Anterior cingulate cortex (tissue), 58 donors: ENCODE data around the gene GRAMD1A.
"Not testable (repeated sequence)": the region's sequence is repeated elsewhere in the genome, so short reads cannot be mapped to it uniquely, and the experiment has no call there.

Experiments
- DNase-seq, 58 donors: peaks; one replicate each; lab custom pipeline; 2025; lab: John Stamatoyannopoulos, UW

The GRAMD1A gene

GRCh38 chr19:35000647-35001501, 751 bp downstream of the GRAMD1A start:
- peak in 8 of 58 donors; percentile 10 to 68 (median 22) for DNase-seq

- no peak for DNase-seq
These were observed 2.0 kb downstream of the GRAMD1A start for GRCh38 chr19:35002037-35002535.

- DNase-seq: no peak
These were observed 4.6 kb downstream of the GRAMD1A start for GRCh38 chr19:35004517-35005255.

- no peak for DNase-seq
These were observed 5.3 kb downstream of the GRAMD1A start for GRCh38 chr19:35005256-35005977.

GRCh38 chr19:35006007-35006341, 5.9 kb downstream of the GRAMD1A start:
- not testable (repeated sequence) for DNase-seq

- no peak for DNase-seq
These were observed 6.3 kb downstream of the GRAMD1A start for GRCh38 chr19:35006342-35006998.

GRCh38 chr19:35006999-35007365, 6.9 kb downstream of the GRAMD1A start:
- no peak for DNase-seq

- not testable (repeated sequence) for DNase-seq
These were observed 7.3 kb downstream of the GRAMD1A start for GRCh38 chr19:35007427-35007826.

GRCh38 chr19:35008891-35009341, 8.8 kb downstream of the GRAMD1A start:
- no peak for DNase-seq

GRCh38 chr19:35009424-35010415, 9.6 kb downstream of the GRAMD1A start:
- DNase-seq: no peak

GRCh38 chr19:35011091-35011689, 11.1 kb downstream of the GRAMD1A start:
- no peak for DNase-seq

- no peak for DNase-seq
These were observed 11.9 kb downstream of the GRAMD1A start for GRCh38 chr19:35011737-35012682.

GRCh38 chr19:35013041-35013819, 13.1 kb downstream of the GRAMD1A start:
- peak in 38 of 58 donors; percentile 5 to 60 (median 21) for DNase-seq

- DNase-seq: no peak
These were observed 14.0 kb downstream of the GRAMD1A start for GRCh38 chr19:35013820-35014754.

- not testable (repeated sequence) for DNase-seq
These were observed 14.7 kb downstream of the GRAMD1A start for GRCh38 chr19:35014774-35015173.
